GM04503 (cell line): ENCODE measurements around the gene TOLLIP.

Experiments used
- DNase-seq: peaks from one replicate; pipeline ENCODE4 v3.0.0-alpha.2; 2012; ENCODE audit warnings: low read depth

Gene TOLLIP

GRCh38 chr11:1297576-1298473, 11.6 kb downstream of the TOLLIP start:
- no peak for DNase-seq

- no peak for DNase-seq
Observed at GRCh38 chr11:1297011-1297575, 12.3 kb downstream of the TOLLIP start.

DNA sequence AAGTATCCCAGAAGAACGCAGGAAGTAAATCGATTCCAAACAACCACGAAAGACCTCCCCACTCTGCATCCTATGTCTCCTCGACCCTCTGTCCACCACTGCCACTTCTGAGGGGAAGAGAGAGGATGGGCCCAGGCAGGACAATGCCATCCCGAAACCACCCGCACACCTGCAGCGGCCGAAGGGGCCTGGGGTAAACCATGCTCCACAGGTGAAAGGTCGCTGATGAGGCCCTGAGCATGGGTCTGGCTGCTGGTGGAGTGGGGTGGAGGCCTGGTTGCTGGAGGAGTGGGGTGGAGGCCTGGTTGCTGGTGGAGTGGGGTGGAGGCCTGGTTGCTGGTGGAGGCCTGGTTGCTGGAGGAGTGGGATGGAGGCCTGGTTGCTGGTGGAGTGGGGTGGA, 13.1 kb downstream of the TOLLIP start:
- no peak for DNase-seq

GRCh38 chr11:1295591-1295990, 13.8 kb downstream of the TOLLIP start:
- DNase-seq = no peak

DNA sequence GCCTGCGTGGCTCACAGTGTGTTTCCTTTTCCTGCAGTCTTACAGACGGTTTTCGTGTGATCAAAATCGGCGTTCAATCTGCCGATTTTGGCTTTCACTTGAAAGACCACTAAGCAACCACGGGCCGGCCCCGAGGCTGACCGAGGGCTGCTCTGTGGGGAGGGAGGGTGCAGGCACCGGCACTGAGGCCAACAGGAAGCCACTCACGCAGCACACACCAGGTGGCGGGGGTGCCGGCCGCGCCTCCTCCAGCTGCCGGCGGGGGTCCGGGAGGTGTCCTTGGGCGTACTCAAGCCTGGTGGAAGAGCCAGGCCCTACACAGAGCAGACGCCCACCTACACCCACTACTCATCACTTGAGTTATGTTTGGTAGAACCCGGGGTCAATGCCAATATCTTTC, 14.3 kb downstream of the TOLLIP start:
- no peak for DNase-seq

DNA sequence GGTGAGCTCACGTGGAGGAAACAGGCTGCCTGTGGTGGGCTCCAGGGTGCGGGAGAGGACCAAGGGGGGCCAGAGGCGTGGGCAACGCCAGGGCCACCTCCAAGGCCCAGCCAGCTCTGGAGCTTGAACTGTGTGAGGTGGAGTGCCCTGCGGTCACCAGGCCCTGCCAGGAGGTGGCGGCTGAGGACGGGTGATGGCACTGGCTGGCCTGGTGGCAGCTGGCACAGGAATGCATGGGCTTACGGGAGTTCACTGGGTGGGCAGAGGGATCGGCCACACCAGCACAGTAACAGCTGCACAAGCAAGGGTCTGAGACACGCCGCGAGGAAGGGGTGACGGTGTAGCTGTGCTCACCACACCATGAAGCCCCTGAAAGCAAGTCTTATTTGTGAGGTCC, 15.8 kb downstream of the TOLLIP start:
- DNase-seq = no peak

GRCh38 chr11:1292644-1293618, 16.5 kb downstream of the TOLLIP start:
- DNase-seq = no peak

GRCh38 chr11:1292018-1292643, 17.3 kb downstream of the TOLLIP start:
- DNase-seq = no peak

GRCh38 chr11:1291295-1292017, 18.0 kb downstream of the TOLLIP start:
- DNase-seq = no peak

DNA sequence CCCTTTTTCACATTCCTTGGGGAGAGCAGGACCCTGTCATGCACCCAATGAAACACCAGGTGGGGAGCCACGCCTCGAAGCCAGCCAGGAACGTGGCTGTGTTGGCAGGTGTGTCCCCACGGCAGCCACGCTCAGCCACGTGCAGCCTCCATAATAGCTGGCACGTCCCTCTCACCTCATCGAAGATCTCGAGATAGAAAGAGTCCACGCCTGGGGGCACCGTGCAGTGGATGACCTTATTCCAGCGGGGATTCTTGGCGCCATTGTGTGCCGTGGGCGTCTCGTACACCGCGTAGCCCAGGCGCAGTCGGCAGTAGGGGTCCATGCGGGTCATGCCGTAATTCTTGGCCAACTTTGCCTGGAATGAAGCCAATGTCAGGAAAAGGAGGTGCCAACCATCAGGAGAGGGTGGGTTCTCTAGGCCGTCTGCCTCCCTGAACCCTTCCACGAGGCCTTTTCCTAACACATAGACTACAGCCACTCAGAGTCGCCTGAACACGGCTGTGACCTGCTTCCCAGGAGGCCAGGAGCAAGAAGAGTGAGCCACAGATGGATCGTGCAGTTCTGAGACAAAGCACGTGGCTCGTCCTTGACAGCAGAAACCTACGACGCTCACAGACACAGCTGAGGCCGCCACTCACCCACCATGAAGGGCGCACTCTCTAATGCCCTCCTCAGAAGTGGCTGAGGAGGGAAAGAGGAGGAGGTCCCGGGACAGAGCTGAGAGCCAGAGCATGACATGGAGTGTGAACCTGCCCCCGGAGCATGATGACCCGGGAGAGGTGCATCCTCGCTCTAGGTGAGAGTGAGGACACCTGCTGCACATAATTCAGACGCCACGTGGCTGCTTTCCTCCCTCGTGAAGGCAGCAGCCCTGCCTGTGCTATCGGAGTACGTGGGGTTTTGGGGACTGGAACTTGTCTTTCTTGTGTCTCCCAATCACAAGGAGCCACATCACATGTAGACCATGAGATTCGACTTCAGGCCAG, 19.1 kb downstream of the TOLLIP start:
- DNase-seq = no peak

DNA sequence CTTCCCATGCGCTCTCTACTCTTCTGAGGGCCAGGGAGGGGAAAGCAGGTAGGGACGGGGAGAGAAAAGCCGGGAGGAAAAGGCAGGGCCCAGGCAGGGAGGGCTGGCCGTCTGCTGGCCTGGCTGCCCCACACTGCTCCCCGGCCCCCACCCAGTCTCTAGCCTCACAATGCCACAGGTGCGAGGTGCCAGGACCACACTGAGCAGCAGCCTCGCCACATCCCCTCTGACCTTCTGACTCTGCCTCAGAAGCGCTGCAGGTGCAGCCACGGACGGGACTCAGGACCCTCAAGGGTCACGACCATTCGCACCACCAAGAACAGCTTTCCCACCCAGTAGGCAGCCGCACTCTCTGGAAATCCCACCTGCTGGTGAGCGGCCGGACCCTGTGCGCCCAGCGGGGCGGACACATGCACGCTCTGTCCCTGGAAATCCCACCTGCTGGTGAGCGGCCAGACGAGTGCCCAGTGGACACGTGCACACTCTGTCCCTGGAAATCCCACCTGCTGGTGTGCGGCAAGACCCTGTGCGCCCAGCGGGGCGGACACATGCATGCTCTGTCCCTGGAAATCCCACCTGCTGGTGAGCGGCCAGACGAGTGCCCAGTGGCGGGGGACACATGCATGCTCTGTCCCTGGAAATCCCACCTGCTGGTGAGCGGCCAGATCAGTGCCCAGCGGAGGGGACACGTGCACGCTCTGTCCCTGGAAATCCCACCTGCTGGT, 20.1 kb downstream of the TOLLIP start:
- DNase-seq = no peak

- no peak for DNase-seq
Observed at GRCh38 chr11:1288426-1289151, 20.8 kb downstream of the TOLLIP start.

DNA sequence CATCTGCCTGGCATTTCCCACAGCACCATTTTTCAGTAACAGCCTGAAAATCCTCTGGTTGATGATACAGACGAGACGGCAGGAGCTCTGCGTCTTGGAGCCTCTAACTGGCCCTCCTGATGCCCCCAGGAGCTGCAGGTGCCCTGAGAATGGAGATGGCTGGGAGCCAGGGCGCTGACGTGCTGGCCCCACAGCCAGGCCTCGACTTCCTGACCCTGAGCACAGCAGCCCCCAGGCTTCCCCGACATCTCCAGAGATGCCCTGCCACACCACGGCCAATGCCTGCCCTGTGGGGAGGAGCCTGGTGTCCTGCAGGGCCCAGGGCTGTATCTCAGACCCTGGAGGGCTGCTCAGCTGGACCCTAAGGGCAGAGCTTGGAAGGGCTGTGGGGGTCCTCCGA, 21.5 kb downstream of the TOLLIP start:
- DNase-seq = no peak

GRCh38 chr11:1285876-1286275, 23.6 kb downstream of the TOLLIP start:
- DNase-seq = no peak

GRCh38 chr11:1285316-1285744, 24.1 kb downstream of the TOLLIP start:
- no peak for DNase-seq

DNA sequence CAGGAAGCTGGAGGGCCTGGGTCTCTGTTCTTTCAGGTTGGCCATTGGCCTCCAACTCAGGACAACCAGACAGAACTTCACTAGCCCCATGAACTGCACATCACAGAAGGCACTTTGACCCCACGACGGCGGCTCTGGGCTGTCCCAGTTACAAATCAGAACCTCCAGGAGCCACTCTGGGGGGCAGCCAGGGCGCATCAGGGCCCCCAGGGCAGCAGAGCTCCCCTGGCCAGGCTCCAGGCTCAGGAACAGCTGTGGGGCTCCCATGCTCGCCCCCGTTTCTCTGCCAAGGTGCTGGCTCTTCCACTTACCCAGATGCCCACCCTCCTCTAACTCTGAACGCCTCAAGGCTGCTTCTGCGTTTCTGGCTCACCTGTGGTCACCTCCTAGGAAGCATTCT, 25.5 kb downstream of the TOLLIP start:
- DNase-seq = no peak

DNA sequence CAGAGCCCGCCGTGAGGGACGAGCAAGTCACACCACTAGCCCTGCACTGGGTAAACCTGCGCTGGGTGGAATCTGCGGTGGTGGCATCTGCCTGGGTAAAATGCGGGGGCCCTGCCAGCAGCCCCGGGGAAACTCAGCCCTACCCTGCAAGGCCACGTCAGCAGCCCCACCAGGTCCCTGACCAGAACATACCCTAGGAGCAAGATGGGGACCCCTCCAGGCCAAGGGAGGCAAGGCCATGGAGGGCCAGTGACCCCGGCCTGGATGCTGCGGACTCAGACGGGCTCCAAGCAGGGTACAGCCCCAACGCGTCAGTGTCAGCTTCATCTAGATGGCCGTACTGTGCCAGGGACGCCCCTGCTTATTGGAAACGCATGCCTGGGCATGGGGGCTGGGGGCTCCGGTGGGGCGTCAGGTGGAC, 26.3 kb downstream of the TOLLIP start:
- no peak for DNase-seq

DNA sequence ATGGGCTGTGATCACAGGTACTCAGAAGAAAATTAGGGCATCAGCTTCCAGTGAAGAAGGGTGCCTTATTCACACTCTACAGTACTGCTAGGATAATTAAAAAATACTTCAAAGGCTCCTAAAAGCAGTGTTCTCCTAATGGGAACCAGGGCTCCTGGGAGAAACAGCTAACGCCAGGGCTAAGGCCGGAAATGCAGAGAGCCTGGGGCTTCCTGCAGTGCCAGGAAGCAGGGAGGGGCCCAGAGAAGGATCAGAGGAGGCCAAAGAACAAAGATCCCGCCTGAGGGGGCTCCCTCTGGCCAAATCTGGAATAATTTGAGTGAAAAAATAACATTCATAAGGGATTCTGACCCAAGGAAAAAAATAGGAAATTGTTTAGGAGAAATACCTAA, 27.5 kb downstream of the TOLLIP start:
- no peak for DNase-seq
